Measurements from ENCODE around the gene TGM1.
"Not testable (repeated sequence)": the region's sequence is repeated elsewhere in the genome, so short reads cannot be mapped to it uniquely, and the experiment has no call there.

The TGM1 gene

DNA sequence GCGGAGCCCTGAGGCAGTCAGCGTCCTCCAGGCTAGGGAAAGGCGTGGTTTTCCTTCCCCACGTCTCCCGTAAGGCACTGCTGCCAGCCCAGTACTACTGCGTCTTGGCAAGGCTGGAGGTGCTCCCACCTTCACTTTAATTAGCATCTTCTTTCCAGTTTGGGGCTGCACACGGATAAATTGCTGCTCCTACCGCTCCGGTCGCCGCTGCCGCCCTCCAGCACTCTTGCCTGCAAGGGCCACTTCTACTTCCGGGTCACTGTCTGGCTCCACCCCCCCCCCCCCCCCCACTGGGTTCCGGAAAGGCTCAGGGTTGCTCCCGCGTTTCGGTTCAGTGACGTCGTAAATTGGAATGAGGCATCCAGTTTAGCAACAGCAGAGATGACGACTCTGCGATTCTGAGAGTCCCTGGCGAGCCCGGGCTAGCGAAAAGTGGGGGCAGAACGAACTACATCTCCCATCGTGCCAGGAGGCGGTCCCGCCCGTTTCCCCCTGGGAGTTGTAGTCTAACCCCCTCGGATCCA lies 30.8 kb downstream of the TGM1 start, which contains the start of gene NEDD8:
NEDD8 (minus strand) TSS at position 247 of the 524 bp plus-strand sequence; CDS start at position 147, 100 bp downstream.
- DNase-seq, result peak; percentile 75

- no peak for DNase-seq
Observed at GRCh38 chr14:24231263-24232120, 31.5 kb downstream of the TGM1 start.

- no peak for DNase-seq
Observed at GRCh38 chr14:24228902-24229301, 34.1 kb downstream of the TGM1 start.

GRCh38 chr14:24226473-24226872 lies 36.5 kb downstream of the TGM1 start:
- DNase-seq, result no peak

DNA sequence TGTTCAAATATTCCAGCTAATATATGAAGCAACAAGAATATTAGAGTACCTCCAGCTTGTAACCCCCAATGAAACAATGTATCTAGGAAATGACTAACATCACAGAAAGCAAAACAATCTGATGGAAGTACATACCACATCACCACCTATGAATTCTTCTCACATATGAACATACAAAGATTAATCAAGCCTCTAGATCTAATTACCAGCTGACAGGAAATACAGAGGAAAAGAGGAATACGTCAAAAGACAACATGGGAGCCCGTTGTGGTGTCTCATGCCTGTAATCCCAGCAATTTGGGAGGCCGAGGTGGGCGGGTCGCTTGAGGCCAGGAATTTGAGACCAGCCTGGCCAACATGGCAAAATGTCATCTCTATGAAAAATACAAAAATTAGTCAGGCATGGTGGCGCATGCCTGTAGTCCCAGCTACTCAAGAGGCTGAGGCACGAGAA lies 38.3 kb downstream of the TGM1 start:
- no peak for DNase-seq

DNA sequence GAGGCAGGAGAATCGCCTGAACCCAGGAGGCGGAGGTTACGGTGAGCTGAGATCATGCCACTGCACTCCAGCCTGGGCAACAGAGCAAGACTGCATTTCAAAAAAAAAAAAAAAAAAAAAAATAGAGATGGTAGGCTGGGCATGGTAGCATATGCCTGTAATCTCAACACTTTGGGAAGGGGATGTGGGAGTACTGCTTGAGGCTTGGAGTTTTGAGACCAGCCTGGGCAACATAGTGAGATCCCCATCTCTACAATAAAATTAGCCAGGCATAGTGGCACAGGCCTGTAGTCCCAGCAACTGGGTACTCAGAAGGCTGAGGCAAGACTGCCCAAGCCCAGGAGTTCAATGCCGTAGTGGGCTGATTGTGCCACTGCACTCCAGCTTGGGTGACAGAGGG lies 40.0 kb downstream of the TGM1 start:
- not testable (repeated sequence) for DNase-seq

GRCh38 chr14:24219521-24219920 lies 43.5 kb downstream of the TGM1 start:
- no peak for DNase-seq

DNA sequence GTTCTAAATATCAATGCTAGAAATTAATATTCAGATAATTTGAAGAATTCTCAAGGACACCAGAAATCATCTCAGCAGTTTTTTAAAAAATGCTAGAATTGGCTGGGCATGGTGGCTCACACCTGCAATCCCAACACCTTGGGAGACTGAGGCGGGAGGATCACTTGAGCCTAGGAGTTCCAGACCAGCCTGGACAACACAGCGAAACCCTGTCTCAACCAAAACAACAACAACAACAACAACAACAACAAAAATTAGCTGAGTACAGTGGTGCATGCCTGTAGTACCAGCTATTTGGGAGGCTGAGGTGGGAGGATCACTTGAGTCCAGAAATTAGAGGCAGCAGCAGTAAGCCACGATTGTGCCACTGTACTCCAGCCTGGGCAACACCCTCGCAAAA lies 43.9 kb downstream of the TGM1 start:
- no peak for DNase-seq

DNA sequence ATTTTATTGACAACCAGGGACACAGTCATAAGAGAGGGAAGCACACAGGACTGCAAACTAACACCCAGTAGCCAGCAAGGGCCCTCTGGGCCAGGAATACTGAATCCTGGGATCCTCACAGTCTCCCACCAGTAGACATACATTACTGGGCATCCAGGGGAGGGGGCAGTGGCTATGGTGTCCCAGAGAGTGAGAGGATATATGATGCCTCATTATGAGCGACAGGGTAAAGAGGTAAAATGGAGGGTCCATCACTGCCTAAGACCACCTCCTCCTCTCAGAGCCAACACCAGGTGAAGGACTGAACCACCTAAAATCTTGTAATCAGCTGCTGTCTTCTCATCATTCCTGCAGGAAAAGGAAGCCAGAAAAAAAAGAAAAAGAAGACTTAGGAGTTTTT lies 46.1 kb downstream of the TGM1 start:
- not testable (repeated sequence) for DNase-seq

DNA sequence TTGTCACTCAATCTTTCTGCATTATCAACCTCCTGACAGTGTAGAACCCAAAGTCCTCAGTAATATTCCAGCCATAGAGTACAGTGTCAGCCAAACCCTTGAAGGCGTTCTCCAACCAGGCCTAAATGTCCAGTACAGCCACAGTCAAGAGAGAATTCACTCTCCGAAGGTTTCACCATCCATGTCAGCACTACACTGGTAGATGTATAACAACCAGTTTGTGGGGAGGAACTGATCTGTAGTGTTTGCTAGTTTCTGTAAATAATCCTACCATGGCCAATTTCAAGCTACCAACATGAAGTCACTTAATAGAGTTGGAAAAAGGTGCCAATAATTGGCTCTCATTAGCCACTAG lies 46.7 kb downstream of the TGM1 start:
- DNase-seq, result no peak

- DNase-seq, result peak; percentile 79
Observed at GRCh38 chr14:24215495-24216344, 47.3 kb downstream of the TGM1 start, which contains the start of gene MDP1. Gene MDP1 (minus strand): TSS chr14:24216066. CDS start chr14:24215955, 111 bp downstream.

DNA sequence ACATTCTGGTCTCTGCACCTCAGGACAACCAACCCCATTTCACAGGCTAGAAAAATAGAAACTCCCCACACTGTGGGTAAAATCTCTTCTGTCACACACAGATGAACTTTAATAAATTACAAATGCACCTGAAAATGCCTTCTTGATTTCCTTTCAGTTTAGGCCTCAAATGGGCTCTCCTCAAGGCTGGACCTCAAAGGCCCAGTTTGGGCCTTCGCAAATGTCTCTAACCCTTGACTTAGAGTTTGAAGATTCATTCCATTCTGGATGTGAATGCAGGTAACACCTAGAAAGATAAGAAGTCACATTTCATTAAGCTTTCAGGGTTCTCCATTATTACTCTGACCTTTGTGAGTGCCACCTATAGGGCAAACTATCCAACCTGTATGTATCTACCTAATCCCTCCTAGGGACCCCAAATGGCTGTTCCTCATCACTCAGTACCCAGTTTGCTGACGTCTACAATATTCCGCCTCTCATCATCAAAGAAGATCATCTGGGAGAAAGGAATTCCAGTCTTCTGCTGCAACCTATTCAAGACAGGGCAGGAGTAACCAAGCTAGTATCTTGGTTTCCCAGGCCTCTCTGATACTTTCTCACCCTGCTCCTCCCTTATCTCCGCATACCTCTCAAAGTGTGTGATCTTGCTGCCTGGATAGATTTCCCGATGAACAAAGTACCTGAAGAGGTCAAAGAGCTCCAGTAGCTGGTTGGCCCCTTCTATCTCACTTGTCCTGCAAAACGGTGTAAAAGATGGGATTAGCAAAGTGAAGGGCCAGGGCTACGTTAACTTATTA lies 48.9 kb downstream of the TGM1 start:
- no peak for DNase-seq

GRCh38 chr14:24212924-24213865 lies 49.8 kb downstream of the TGM1 start, which contains the start of gene CHMP4A:
Gene CHMP4A (minus strand): TSS chr14:24213488. CDS start chr14:24213439, 49 bp downstream.
- peak; percentile 95 for DNase-seq

DNA sequence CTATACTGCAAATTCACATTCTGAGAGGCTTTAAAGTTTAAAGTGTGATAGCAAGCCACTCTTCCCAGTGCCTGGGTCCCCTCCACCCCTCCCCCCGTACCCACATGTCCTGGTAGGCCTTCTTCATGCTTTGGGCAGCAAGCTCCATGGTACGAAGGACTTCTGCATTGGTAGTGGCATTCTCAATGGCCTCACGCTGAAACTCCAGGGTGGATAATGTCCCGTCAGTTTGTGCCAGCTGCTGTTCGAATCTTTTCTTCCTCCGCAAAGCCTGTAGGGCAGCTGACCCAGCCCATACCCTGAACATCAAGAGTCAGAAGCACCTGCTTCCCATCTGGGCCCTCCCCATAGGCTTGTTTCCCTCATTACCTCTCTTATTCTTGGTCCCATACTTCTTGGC lies 51.7 kb downstream of the TGM1 start:
- DNase-seq, result no peak

- no peak for DNase-seq
Observed at GRCh38 chr14:24207625-24208024, 55.4 kb downstream of the TGM1 start.

DNA sequence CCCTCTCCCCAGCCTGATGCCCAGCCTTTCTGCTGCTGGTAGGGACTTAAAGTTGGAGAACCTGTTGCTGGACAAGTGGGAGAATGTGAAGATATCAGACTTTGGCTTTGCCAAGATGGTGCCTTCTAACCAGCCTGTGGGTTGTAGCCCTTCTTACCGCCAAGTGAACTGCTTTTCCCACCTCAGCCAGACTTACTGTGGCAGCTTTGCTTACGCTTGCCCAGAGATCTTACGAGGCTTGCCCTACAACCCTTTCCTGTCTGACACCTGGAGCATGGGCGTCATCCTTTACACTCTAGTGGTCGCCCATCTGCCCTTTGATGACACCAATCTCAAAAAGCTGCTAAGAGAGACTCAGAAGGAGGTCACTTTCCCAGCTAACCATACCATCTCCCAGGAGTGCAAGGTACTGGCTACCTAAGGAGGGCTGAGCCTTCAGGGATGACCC lies 55.8 kb downstream of the TGM1 start:
- DNase-seq, result no peak

GRCh38 chr14:24206260-24207103 lies 56.5 kb downstream of the TGM1 start:
- DNase-seq, result no peak

DNA sequence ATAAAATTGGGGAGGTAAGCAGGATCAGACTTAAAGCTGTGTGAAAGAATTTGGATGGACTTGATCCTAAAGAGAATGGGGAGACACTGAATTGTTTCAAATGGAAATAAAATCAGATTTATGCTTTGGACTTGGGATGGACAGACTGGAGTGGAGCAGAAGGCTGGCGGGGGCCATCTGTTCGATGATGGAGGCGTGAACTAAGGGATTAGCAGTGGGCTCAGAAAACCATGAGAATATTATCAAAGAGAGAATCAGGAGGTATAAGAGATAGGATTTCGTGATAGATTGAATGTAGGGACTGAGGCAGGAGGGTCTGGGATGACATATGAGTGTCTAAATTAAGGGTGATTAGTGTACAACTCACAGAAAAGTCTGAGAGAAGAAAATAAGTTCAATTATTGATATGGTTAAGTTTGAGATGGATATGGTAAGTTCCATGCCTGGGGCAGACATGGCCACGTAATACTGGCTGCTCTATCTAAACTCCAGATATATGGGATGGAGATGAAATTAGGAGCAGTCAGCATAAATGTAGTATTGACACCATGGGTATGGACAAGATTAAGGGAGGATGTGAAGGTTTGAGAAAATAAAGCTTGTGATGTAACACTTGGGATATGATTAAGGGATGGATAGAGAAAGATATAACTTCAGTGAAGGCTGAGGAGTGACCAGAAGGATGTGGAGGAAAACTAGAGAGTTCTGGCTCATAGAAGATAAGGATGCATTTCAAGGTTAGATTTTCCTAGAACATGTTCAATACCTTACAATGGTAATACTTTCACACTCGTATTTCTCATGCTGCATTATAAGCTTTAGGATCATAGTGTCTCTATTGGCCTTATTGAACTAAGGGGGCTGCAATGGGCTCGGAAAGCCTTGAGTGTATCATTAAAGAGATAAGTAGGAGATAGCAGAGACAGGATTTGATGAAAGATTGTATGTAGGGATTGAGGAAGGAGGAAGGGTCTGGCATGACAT lies 58.5 kb downstream of the TGM1 start:
- no peak for DNase-seq

Measured in COR-L47 (cell line).